Upper lobe of right lung (tissue), 1 donor: ENCODE measurements around the gene CLBA1. TPM values are rescaled to one million over a fixed set of nuclear protein-coding genes. Genes with fewer than 3 reads are reported as not detected.
A peak's percentile ranks its signal among the peaks of the same experiment; 100 is the strongest.

Experiments used
- ATAC-seq: fragments of 200-7000 bp; cut with Tn5 transposase; one replicate; pipeline ENCODE4 v1.9.1; 2020; ENCODE audit warnings: mild to moderate bottlenecking, moderate library complexity
- DNase-seq: peaks from one replicate; pipeline ENCODE4 v3.0.0-alpha.2; 2020
- H3K27ac ChIP-seq: fragments of 200-600 bp; one replicate; pipeline ENCODE4 v1.8.0; 2022
- H3K27me3 ChIP-seq: fragments of 200-600 bp; one replicate; pipeline ENCODE4 v1.8.0; 2022; ENCODE audit warnings: mild to moderate bottlenecking
- H3K36me3 ChIP-seq: fragments of 200-600 bp; one replicate; pipeline ENCODE4 v1.8.0; 2022
- H3K4me1 ChIP-seq: fragments of 200-600 bp; one replicate; pipeline ENCODE4 v1.8.0; 2022
- H3K4me3 ChIP-seq: fragments of 200-600 bp; one replicate; pipeline ENCODE4 v1.8.0; 2022; ENCODE audit warnings: mild to moderate bottlenecking
- H3K9me3 ChIP-seq: fragments of 200-600 bp; one replicate; pipeline ENCODE4 v1.8.0; 2022
- CTCF ChIP-seq: fragments of 200-600 bp; IDR thresholded peaks from one replicate; pipeline ENCODE4 v1.8.0; 2022; ENCODE audit warnings: antibody characterized with exemption
- intact Hi-C: fragments of 100-400 bp; cut with DNase I; formaldehyde crosslinking; loops from one replicate; pipeline ENCODE4 v1.11.0; 2022
- total RNA-seq: library from RNA; stranded (reverse); fragmentation: NEBNext Ultra II Directional; extraction: Animal tissue kit (Norgen Biotek cat#: 25700); gene quantifications from one replicate; pipeline ENCODE4 v1.2.1, GENCODE V29; 2021
- donor health status: DM: no; HTN: yes; CAD: no; lungs with severe emphysema.

Gene CLBA1
- total RNA-seq, 1 donor from 2014 or later, result 6.9 TPM

GRCh38 chr14:105015242-105015641 lies 29.7 kb downstream of the CLBA1 start:
- TF ChIP-seq CTCF, result no peak
- H3K27me3 ChIP-seq, result no peaks in the 10 kb centered on the region
- no peaks in the 10 kb centered on the region for H3K9me3 ChIP-seq
- ATAC-seq (no peak), DNase-seq (no peak)
- H3K4me1 ChIP-seq, result peaks cover 16% of the 10 kb centered on the region
- H3K27ac ChIP-seq, result no peak overlapping the region
- peaks cover 13% of the 10 kb centered on the region for H3K36me3 ChIP-seq
- no peak overlapping the region for H3K4me3 ChIP-seq
- intact Hi-C loops, result no loop called here

- ATAC-seq, result no peak
- TF ChIP-seq CTCF, result no peak
- intact Hi-C loops, result no loop called here
Measured at GRCh38 chr14:105015905-105016304, 30.3 kb downstream of the CLBA1 start.

GRCh38 chr14:105018414-105018813 lies 32.8 kb downstream of the CLBA1 start:
- H3K36me3 ChIP-seq, result no peaks in the 10 kb centered on the region
- H3K27me3 ChIP-seq, result no peaks in the 10 kb centered on the region
- no peak for TF ChIP-seq CTCF
- intact Hi-C loops, result no loop called here
- no peak overlapping the region for H3K27ac ChIP-seq
- no peak for DNase-seq
- H3K4me1 ChIP-seq, result peaks cover 27% of the 10 kb centered on the region
- no peak overlapping the region for H3K4me3 ChIP-seq
- H3K9me3 ChIP-seq, result no peaks in the 10 kb centered on the region
- no peak for ATAC-seq

More at GRCh38 chr14:105015905-105016304, 30.3 kb downstream of the CLBA1 start:
- no peak overlapping the region for H3K27ac ChIP-seq
- no peak for DNase-seq
- H3K9me3 ChIP-seq, result no peaks in the 10 kb centered on the region
- H3K4me3 ChIP-seq, result no peak overlapping the region
- peaks cover 16% of the 10 kb centered on the region for H3K4me1 ChIP-seq
- H3K27me3 ChIP-seq, result no peaks in the 10 kb centered on the region
- H3K36me3 ChIP-seq, result peaks cover 6% of the 10 kb centered on the region

- intact Hi-C loops, result no loop called here
Measured at GRCh38 chr14:105019861-105020814, 34.5 kb downstream of the CLBA1 start.

More at GRCh38 chr14:105019861-105020814, 34.5 kb downstream of the CLBA1 start:
- peak overlapping the region; percentile 66 for H3K4me3 ChIP-seq
- ATAC-seq (peak; percentile 7), DNase-seq (peak; percentile 73)
- TF ChIP-seq CTCF, result no peak
- H3K27ac ChIP-seq, result peak overlapping the region; percentile 67
- H3K27me3 ChIP-seq, result no peaks in the 10 kb centered on the region
- peaks cover 27% of the 10 kb centered on the region for H3K4me1 ChIP-seq
- H3K9me3 ChIP-seq, result no peaks in the 10 kb centered on the region
- H3K36me3 ChIP-seq, result no peaks in the 10 kb centered on the region
